GM18508 (cell line): Measurements from ENCODE around the gene MFAP4.

Experiments
- ATAC-seq: cut with Tn5 transposase; IDR thresholded peaks from one replicate; pipeline ENCODE4 v1.9.1; 2021; ENCODE audit warnings: moderate number of reproducible peaks; ENCODE audit not compliant: insufficient read depth, unreplicated experiment

Gene MFAP4

GRCh38 chr17:19372866-19373504 lies 14.0 kb downstream of the MFAP4 start:
- no peak for ATAC-seq

GRCh38 chr17:19372439-19372838 lies 14.6 kb downstream of the MFAP4 start:
- no peak for ATAC-seq

- no peak for ATAC-seq
Measured at GRCh38 chr17:19372011-19372370, 15.0 kb downstream of the MFAP4 start.

- ATAC-seq, result no peak
Measured at GRCh38 chr17:19371259-19372010, 15.6 kb downstream of the MFAP4 start.

- ATAC-seq, result no peak
Measured at GRCh38 chr17:19370493-19370960, 16.5 kb downstream of the MFAP4 start.

GRCh38 chr17:19369846-19370492 lies 17.0 kb downstream of the MFAP4 start:
- no peak for ATAC-seq

- ATAC-seq, result no peak
Measured at GRCh38 chr17:19369107-19369778, 17.7 kb downstream of the MFAP4 start.

- no peak for ATAC-seq
Measured at GRCh38 chr17:19368229-19368628, 18.8 kb downstream of the MFAP4 start.

- ATAC-seq, result no peak
Measured at GRCh38 chr17:19366637-19366972, 20.4 kb downstream of the MFAP4 start.

- no peak for ATAC-seq
Measured at GRCh38 chr17:19365833-19366636, 21.0 kb downstream of the MFAP4 start.

- ATAC-seq, result no peak
Measured at GRCh38 chr17:19365499-19365817, 21.5 kb downstream of the MFAP4 start.

- no peak for ATAC-seq
Measured at GRCh38 chr17:19364699-19365498, 22.1 kb downstream of the MFAP4 start.

GRCh38 chr17:19363460-19364035 lies 23.4 kb downstream of the MFAP4 start:
- no peak for ATAC-seq

- no peak for ATAC-seq
Measured at GRCh38 chr17:19363114-19363438, 23.9 kb downstream of the MFAP4 start.

GRCh38 chr17:19362277-19363113 lies 24.5 kb downstream of the MFAP4 start, which contains the start of gene B9D1:
B9D1 (minus strand) TSS chr17:19362723; CDS start chr17:19362569, 154 bp downstream.
- peak; percentile 57 for ATAC-seq

GRCh38 chr17:19361944-19362276 lies 25.1 kb downstream of the MFAP4 start:
- no peak for ATAC-seq

GRCh38 chr17:19361326-19361725 lies 25.7 kb downstream of the MFAP4 start:
- ATAC-seq, result no peak

GRCh38 chr17:19360772-19361171 lies 26.2 kb downstream of the MFAP4 start:
- ATAC-seq, result no peak

GRCh38 chr17:19359856-19360255 lies 27.1 kb downstream of the MFAP4 start:
- ATAC-seq, result no peak
